GM18868 (cell line): Measurements from ENCODE around the gene ARPC1B.
"Not testable (repeated sequence)": the region's sequence is repeated elsewhere in the genome, so short reads cannot be mapped to it uniquely, and the experiment has no call there.

ENCODE experiments used
- ATAC-seq: cut with Tn5 transposase; IDR thresholded peaks from one replicate; pipeline ENCODE4 v1.9.1; 2021; ENCODE audit warnings: mild to moderate bottlenecking, moderate library complexity; ENCODE audit not compliant: unreplicated experiment

The ARPC1B gene

DNA sequence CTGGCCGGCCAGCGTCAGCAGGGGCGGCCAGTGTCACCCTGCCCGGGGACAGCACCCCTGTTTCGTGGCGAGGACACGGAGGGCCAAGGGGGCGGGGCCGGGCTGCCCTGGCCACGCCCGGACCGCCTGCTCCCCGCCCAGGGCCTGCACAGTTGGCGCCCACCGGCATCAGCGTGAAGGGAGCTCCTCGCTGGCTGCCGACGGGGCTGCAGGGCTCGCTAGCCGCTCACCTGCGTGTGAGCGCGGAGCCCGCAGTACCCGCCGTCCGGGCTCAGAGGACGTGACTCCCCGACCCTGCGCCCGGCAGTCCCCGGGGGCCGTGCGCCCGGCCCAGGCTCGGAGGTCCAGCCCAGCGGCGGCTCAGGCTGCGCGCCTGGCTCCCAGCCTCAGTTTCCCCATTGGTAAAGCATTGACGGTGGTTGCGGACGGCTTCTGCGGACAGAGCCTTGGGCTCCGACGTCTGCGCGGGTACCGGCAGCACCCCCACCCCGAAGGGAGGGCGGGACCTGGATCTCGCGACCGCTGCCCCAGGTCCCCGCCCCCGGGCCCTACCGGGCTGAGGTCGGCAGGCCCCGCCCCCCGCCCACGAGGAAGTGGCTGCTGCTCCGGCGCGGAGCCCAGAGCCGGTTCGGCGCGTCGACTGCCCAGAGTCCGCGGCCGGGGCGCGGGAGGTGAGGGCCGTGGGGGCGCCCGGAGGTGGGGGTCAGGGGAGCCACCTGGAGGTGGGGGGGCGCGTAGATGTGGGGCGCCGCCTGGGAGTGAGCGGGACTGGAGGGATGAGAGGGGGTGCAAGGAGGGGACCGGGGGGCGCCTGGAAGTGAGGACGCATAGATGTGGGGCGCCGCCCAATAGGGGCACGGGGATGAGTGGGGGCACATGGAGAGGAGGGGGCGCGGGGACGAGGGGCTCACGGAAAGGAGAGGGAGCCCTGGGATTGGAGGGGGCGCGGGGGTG, at the start of gene ARPC1B:
Gene ARPC1B, plus strand, starts transcription at position 620 of the 954 bp plus-strand sequence. CDS start 10,985 bp downstream, outside the sequence.
- peak; percentile 62 for ATAC-seq

- no peak for ATAC-seq
Measured at GRCh38 chr7:99325001-99325493, 49.5 kb upstream of the ARPC1B start.

- peak; percentile 86 for ATAC-seq
Measured at GRCh38 chr7:99325592-99326407, 48.7 kb upstream of the ARPC1B start, which contains the start of gene ARPC1A. Gene ARPC1A (plus strand): TSS chr7:99325898. CDS start chr7:99333354, 7,456 bp downstream.

- no peak for ATAC-seq
Measured at GRCh38 chr7:99326408-99326782, 48.1 kb upstream of the ARPC1B start.

DNA sequence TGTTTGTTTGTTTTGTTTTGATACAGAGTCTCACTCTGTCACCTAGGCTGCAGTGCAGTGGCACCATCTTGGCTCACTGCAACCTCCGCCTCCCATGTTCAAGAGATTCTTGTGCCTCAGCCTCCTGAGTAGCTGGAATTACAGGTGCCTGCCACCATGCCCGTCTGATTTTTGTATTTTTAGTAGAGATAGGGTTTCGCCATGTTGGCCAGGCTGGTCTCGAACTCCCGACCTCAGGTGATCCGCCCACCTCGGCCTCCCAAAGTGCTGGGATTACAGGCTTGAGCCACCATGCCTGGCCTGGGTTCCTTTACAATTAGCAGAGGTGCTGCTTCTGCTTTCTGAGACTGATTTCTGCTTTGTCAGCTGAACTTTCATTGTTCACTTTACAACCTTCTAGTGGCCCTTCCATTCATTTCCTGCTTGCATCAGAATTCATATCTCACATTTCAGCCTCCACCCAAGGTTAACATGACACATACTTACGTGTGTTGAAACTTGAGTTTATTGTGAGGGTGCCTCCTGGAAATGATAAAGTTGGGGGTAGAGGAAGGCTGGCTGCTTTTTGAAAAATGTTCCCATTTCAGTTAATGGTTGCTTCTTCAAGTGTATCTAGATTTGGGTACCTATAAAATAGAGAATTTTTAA, 44.1 kb upstream of the ARPC1B start:
- not testable (repeated sequence) for ATAC-seq

DNA sequence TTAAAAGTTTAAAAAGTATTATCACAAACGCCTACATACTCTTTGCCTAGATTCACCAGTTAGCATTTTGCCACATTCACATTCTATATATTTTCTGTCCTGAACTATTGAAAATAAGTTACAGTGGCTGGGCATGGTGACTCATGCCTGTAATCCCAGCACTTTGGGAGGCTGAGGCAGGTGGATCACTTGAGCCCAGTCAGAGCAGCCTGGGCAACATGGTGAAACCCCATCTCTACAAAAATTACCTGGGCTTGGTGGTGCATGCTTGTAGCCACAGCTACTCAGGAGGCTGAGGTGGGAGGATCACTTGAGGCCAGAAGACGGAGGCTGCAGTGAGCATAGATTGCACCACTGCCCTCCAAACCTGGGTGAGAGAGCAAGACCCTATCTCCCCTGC, 43.5 kb upstream of the ARPC1B start:
- no peak for ATAC-seq

DNA sequence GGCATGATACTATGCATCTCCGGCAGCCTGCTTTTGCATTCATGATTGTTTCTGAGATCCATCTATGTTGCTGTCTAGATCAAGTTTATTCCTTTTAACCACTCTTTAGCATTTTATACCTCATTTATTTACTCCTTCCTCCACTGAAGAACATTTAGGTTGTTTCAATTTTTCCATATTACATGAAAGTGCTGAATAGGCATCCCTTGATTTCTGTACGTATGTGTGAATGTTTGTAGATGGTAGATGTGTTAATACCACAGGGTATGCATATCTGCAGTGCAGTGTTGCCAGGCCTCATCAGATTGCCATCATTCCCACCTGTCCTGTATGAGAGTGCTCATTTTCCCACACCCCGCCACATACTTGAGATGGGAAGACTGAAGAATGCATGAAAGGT, 34.9 kb upstream of the ARPC1B start:
- ATAC-seq, result no peak

- ATAC-seq, result no peak
Measured at GRCh38 chr7:99340659-99341058, 33.9 kb upstream of the ARPC1B start.

DNA sequence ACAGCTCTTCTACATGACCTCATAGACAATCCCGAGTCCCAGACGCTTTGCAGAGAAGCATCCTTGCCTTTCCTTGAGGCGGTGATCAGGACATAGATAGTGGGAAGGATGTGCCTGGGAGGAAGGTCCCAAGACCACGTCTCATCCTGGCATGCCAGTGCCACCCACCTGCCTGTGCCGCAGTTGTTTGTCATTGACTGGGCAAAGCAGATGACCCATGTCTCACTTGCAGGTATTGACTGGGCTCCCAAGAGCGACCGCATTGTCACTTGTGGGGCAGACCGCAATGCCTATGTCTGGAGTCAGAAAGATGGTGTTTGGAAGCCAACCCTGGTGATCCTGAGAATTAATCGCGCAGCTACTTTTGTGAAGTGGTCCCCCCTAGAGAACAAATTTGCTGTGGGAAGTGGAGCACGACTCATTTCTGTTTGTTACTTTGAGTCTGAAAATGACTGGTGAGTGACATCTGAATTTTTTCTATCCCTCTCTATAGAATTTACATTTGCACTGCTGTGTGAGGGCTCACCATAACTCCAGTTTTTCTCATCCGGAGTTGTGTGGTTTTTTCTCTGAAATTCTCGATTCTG, 30.4 kb upstream of the ARPC1B start:
- no peak for ATAC-seq

DNA sequence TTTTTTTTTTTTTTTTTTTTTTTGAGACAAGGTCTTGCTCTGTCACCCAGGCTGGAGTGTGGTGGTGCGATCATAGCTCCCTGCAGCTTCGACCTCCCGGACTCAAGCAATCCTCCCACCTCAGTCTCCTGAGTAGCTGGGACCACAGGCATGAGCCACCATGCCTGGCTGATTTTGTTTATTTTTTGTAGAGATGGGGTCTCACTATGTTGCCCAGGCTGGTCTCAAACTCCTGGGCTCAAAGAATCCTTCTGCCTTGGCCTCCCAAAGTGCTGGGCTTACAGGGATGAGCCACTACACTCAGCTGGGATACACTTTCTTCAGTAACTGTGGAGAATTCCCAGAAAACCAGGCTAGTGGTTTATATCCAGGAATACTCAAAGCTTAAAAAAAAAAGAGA, 23.9 kb upstream of the ARPC1B start:
- ATAC-seq, result not testable (repeated sequence)

- no peak for ATAC-seq
Measured at GRCh38 chr7:99352247-99352646, 22.3 kb upstream of the ARPC1B start.

DNA sequence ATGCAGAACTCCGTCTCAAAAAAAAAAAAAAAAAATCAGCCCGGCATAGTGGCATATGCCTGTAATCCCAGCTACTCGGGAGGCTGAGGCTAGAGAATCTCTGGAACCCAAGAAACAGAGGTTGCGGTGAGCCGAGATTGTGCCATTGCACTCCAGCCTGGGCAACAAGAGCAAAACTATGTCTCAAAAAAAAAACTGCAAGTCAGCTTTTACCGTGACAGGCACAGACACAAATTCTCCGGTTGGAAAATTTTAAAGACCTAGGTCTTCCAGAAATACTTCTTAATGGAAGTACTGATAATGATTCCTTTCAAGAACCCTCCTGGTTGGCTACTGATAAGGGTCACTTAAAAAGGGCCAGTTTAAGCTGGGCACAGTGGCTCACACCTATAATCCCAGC, 19.4 kb upstream of the ARPC1B start:
- no peak for ATAC-seq

DNA sequence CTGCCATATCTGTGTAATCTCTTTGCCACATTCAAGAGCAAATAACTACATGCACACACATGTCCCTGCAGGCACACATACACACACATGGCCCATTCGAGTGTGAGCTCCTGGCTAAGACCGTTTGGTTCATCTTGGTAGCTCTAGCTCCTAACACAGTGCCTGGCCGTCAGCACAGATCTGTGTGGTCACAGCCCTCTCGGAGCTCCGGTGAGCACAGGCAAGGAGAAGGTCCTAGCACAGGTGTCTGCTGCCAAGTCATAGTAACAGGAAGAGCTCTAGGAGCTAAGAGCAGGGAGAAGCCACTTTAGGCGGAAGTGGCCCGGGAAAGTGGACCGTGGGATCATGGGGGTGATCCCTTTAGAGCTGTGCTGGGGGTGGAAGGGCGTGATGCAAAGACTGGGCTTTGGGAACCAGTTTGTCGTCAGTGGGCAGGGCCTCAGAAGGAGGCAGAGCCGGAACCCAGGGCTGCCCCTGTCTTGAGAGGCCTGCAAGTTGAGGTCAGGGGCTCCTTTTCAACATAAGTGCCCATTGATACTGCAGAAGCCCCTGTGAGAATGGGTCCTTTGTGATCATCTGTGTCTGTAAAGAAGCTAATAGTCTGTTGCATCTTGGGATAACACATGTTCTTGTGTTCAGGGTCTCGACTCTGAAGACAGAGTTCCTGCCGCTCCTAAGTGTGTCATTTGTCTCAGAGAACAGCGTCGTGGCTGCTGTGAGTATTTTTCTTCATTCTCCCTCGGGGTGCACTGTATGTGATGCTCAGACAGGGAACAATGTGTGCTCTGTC, 16.6 kb upstream of the ARPC1B start:
- no peak for ATAC-seq

DNA sequence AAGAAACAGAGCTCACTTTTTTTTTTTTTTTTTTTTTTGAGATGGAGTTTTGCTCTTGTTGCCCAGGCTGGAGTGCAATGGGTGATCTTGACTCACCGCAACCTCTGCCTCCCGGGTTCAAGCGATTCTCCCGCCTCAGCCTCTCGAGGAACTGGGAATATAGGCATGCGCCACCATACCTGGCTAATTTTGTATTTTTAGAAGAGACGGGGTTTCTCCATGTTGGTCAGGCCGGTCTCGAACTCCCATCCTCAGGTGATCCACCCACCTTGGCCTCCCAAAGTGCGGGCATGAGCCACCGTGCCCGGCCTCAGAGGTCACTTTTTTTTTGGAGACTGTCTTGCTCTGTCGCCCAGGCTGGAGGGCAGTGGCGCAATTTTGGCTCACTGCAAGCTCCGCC, 16.0 kb upstream of the ARPC1B start:
- ATAC-seq, result not testable (repeated sequence)

GRCh38 chr7:99359465-99360154, 14.9 kb upstream of the ARPC1B start:
- no peak for ATAC-seq

DNA sequence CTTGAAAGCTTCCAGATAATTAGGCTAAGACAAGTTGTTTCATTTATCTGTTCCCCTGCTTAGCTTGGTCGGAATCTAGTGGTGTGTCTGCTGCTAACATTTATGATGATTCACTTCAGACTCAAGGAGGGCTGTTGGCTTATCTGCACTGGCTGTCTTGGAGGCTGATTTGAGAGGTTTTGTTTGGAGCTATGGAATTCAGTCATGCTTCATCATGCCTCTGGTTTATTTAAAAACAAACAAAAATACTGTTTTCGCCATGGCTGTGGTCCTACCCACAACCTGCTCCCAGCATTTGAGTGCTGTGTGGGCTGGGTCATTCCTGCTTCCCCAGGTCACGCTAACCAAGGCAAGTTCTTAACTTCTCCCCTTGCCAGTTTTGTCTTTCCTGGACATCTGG, 11.7 kb upstream of the ARPC1B start:
- no peak for ATAC-seq

DNA sequence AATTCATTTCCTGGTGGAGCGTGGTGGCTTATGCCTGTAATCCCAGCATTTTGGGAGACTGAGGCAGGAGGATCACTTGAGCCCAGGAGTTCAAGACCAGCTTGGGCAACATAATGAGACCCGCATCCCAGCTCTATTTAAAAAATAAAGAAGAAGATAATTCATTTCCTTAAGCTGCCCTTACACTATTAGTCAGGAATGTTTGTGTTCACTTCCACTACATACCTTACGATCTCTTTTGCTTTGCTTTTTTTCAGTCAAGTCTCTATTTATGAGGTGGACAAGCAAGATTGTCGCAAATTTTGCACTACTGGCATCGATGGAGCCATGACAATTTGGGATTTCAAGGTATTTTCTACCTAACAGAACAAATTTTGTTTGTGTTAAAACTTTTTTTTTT, 11.2 kb upstream of the ARPC1B start:
- ATAC-seq, result no peak

DNA sequence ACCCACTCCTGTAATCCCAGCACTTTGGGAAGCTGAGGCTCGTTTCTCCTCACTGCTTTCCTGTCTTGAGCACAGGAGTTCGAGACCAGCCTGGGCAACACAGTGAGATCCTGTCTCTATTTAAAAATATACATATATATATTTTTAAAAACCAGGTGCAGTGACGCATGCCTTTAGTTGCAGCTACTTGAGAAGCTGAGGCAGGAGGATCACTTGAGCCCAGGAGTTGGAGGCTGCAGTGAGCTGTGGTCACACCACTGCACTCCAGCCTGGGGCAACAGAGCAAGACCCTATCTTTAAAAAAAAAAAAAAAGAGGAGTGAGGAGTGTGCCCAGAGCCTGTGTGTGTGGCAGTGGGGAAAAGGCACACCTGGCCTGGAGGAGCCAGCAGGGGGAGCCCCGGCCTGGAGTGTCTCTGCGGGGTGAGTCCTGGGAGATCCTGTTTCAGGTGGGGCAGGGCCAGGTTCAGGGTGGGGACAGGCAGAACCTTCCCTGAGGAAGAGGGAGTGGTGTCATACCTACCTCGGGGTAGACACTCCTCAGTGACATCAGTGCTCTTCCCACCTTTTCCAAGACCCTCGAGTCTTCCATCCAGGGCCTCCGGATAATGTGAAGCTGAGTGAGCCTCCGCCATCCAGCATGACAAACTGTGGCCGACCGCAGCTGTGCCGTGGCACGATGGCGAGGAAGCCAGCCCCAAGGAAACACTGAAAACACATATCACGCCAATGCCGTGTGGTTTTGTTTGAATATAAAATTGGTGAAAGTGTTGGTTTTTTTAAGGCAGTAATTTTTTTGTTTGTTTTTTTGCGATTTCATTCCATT, 9.0 kb upstream of the ARPC1B start:
- no peak for ATAC-seq
